IMR-90 (cell line): Measurements from ENCODE around the gene SLC2A3.

Experiments used
- CEBPB ChIP-seq: IDR thresholded peaks from 2 replicates; pipeline ENCODE4 v1.6.1; 2012; ENCODE audit warnings: low read depth, low read length, improper control_type of control experiment
- CTCF ChIP-seq: conservative IDR thresholded peaks from 2 replicates; pipeline ENCODE4 v1.5.1; 2012; ENCODE audit warnings: mild to moderate bottlenecking, low read depth, low read length, improper control_type of control experiment
- POLR2A ChIP-seq: IDR thresholded peaks from 2 replicates; pipeline ENCODE4 v1.6.1; 2012; ENCODE audit warnings: mild to moderate bottlenecking, low read depth, low read length
- RAD21 ChIP-seq: IDR thresholded peaks from 2 replicates; pipeline ENCODE4 v1.6.1; 2012; ENCODE audit warnings: low read length, improper control_type of control experiment
- RFX5 ChIP-seq: IDR thresholded peaks from 2 replicates; pipeline ENCODE4 v1.8.0; 2012; ENCODE audit warnings: low read depth, mild to moderate bottlenecking, low read length, moderate library complexity
- SMC3 ChIP-seq: fragments of 150-350 bp; IDR thresholded peaks from 2 replicates; pipeline ENCODE4 v1.6.1; 2016; ENCODE audit warnings: low read depth, mild to moderate bottlenecking, antibody characterized with exemption, low read length, moderate library complexity

GRCh38 chr12:7973457-7973825, 37.5 kb upstream of the SLC2A3 start:
- no peak for TF ChIP-seq RFX5
- no peak for TF ChIP-seq CTCF
- TF ChIP-seq POLR2A, result no peak
- TF ChIP-seq CEBPB, result no peak
- no peak for TF ChIP-seq RAD21
- no peak for TF ChIP-seq SMC3
